ENCODE data around the gene CHD5.

CHD5 gene

GRCh38 chr1:6202256-6202655 lies 22.1 kb upstream of the CHD5 start:
- DNase-seq (ENCODE audit: low read depth, low spot score), result no peak

- peak; percentile 52 for DNase-seq (ENCODE audit: low read depth, low spot score)
These were observed 20.2 kb upstream of the CHD5 start for GRCh38 chr1:6200188-6200809.

GRCh38 chr1:6199298-6200187 lies 19.4 kb upstream of the CHD5 start, which contains the start of gene RPL22:
Gene RPL22, minus strand, starts transcription at chr1:6199595. Its CDS starts 22 bp downstream, at chr1:6199573.
- peak; percentile 99 for DNase-seq (ENCODE audit: low read depth, low spot score)

- DNase-seq (ENCODE audit: low read depth, low spot score), result no peak
These were observed 18.7 kb upstream of the CHD5 start for GRCh38 chr1:6198646-6199297.

GRCh38 chr1:6197746-6198427 lies 17.8 kb upstream of the CHD5 start:
- no peak for DNase-seq (ENCODE audit: low read depth, low spot score)

- DNase-seq (ENCODE audit: low read depth, low spot score), result no peak
These were observed 11.8 kb upstream of the CHD5 start for GRCh38 chr1:6191968-6192367.

- DNase-seq (ENCODE audit: low read depth, low spot score), result no peak
These were observed 8.3 kb upstream of the CHD5 start for GRCh38 chr1:6188466-6188865.

- peak; percentile 30 for DNase-seq (ENCODE audit: low read depth, low spot score)
These were observed 5.7 kb upstream of the CHD5 start for GRCh38 chr1:6185635-6186382.

- DNase-seq (ENCODE audit: low read depth, low spot score), result no peak
These were observed 5.0 kb upstream of the CHD5 start for GRCh38 chr1:6185151-6185550.

GRCh38 chr1:6184083-6184783 lies 4.1 kb upstream of the CHD5 start:
- DNase-seq (ENCODE audit: low read depth, low spot score), result no peak

- no peak for DNase-seq (ENCODE audit: low read depth, low spot score)
These were observed 3.4 kb upstream of the CHD5 start for GRCh38 chr1:6183520-6183989.

- DNase-seq (ENCODE audit: low read depth, low spot score), result no peak
These were observed 1.2 kb upstream of the CHD5 start for GRCh38 chr1:6181347-6181770.

- DNase-seq (ENCODE audit: low read depth, low spot score), result peak; percentile 54
These were observed 688 bp upstream of the CHD5 start for GRCh38 chr1:6180707-6181311.

GRCh38 chr1:6179564-6180175 lies 451 bp downstream of the CHD5 start:
- DNase-seq (ENCODE audit: low read depth, low spot score), result no peak

- peak; percentile 40 for DNase-seq (ENCODE audit: low read depth, low spot score)
These were observed 1.2 kb downstream of the CHD5 start for GRCh38 chr1:6178751-6179563.

GRCh38 chr1:6177681-6178380 lies 2.3 kb downstream of the CHD5 start:
- no peak for DNase-seq (ENCODE audit: low read depth, low spot score)

GRCh38 chr1:6176779-6177178 lies 3.3 kb downstream of the CHD5 start:
- DNase-seq (ENCODE audit: low read depth, low spot score), result no peak

GRCh38 chr1:6175411-6175828 lies 4.7 kb downstream of the CHD5 start:
- DNase-seq (ENCODE audit: low read depth, low spot score), result no peak

Measured in ELF-1 (cell line).